GM12878 (cell line): ENCODE measurements around the gene SAMHD1. TPM values are rescaled to one million over a fixed set of nuclear protein-coding genes. Genes with fewer than 3 reads are reported as not detected.

Experiments
- ATAC-seq: fragments of 200-7000 bp; cut with Tn5 transposase; 3 replicates; pipeline ENCODE4 v1.9.1; 2020; ENCODE audit warnings: mild to moderate bottlenecking, moderate library complexity
- BruUV-seq: library from RNA; stranded (reverse); fragments of 400-500 nt; replicated peaks from 2 replicates; lab custom pipeline; 2021; lab: Mats Ljungman, UMichigan
- CTCF ChIA-PET: fragments of 300-600 bp; sonication (Branson Sonifier 250); formaldehyde crosslinking; extraction: SDS; loops from one replicate; lab custom pipeline; 2021; ENCODE audit warnings: inconsistent platforms; lab: Yijun Ruan, JAX
- POLR2A ChIA-PET: fragments of 350-600 bp; formaldehyde crosslinking; extraction: SDS; loops from one replicate; lab custom pipeline; 2021; ENCODE audit warnings: inconsistent platforms; lab: Charles Lee
- RAD21 ChIA-PET: fragments of 300-600 bp; sonication (Branson Sonifier 250); formaldehyde crosslinking; loops from one replicate; lab custom pipeline; 2023; ENCODE audit warnings: antibody characterized with exemption; ENCODE audit not compliant: unreplicated experiment; lab: Charles Lee
- SMC1A ChIA-PET: fragments of 300-600 bp; sonication (Branson Sonifier 250); formaldehyde crosslinking; loops from one replicate; lab custom pipeline; 2023; ENCODE audit not compliant: unreplicated experiment, uncharacterized antibody; lab: Charles Lee
- DNase-seq: peaks from one replicate; pipeline ENCODE4 v3.0.0-alpha.2; 2011; ENCODE audit warnings: low read depth, low spot score
- FAIRE-seq: peaks from 3 replicates; lab custom pipeline; 2011; peaks lifted over from hg19 to GRCh38; lab: Jason Lieb, UNC
- H2AFZ ChIP-seq: 2 replicates; pipeline ENCODE4 v1.6.0; 2011; ENCODE audit warnings: low read depth, low read length, control low read depth; ENCODE audit not compliant: control insufficient read depth
- H3K27ac ChIP-seq: 2 replicates; pipeline ENCODE4 v1.5.1; 2011; ENCODE audit warnings: control low read depth; ENCODE audit not compliant: control insufficient read depth, insufficient read depth
- H3K27me3 ChIP-seq, 2 experiments: replicated peaks in 1 of 2; 2 replicates each; pipeline versions ENCODE4 v1.6.0 to v1.6.1; 2011; ENCODE audit warnings: low read length in 1 of 2; ENCODE audit not compliant: control insufficient read depth in 2 of 2, insufficient read depth in 2 of 2
- H3K36me3 ChIP-seq, 2 experiments: 2 replicates each; pipeline ENCODE4 v1.5.1; 2011; ENCODE audit warnings: low read length in 1 of 2; ENCODE audit not compliant: control insufficient read depth in 2 of 2, insufficient read depth in 2 of 2
- H3K4me1 ChIP-seq: 2 replicates; pipeline ENCODE4 v1.6.1; 2011; ENCODE audit warnings: mild to moderate bottlenecking, low read length, moderate library complexity, mixed read lengths; ENCODE audit not compliant: control insufficient read depth, insufficient read depth
- H3K4me2 ChIP-seq: 2 replicates; pipeline ENCODE4 v1.6.0; 2011; ENCODE audit warnings: control low read depth; ENCODE audit not compliant: control insufficient read depth, insufficient read depth
- H3K4me3 ChIP-seq: fragments of 200-600 bp; sonication (generic); 2 replicates; pipeline ENCODE4 v1.5.1; 2016
- H3K79me2 ChIP-seq: 2 replicates; pipeline ENCODE4 v1.6.0; 2011; ENCODE audit warnings: low read length; ENCODE audit not compliant: control insufficient read depth, insufficient read depth
- H3K9ac ChIP-seq: 2 replicates; pipeline ENCODE4 v1.8.0; 2011; ENCODE audit warnings: low read length, control low read depth, mixed read lengths; ENCODE audit not compliant: control insufficient read depth, insufficient read depth
- H3K9me3 ChIP-seq: replicated peaks from 3 replicates; pipeline ENCODE4 v1.5.1; 2011; ENCODE audit warnings: mild to moderate bottlenecking, low read length; ENCODE audit not compliant: control insufficient read depth, insufficient read depth
- H4K20me1 ChIP-seq: 2 replicates; pipeline ENCODE4 v1.6.0; 2011; ENCODE audit not compliant: control insufficient read depth, insufficient read depth
- BMI1 ChIP-seq: fragments of 450-650 bp; IDR thresholded peaks from 2 replicates; pipeline ENCODE4 v1.6.1; 2016; ENCODE audit warnings: mild to moderate bottlenecking, moderate library complexity, borderline replicate concordance
- CUX1 ChIP-seq: IDR thresholded peaks from 2 replicates; pipeline ENCODE4 v1.6.1; 2012; ENCODE audit warnings: improper control_type of control experiment, low read depth, low read length; ENCODE audit not compliant: insufficient replicate concordance
- EP300 ChIP-seq, 2 experiments: fragments of 150-350 bp in 1 of 2; IDR thresholded peaks; 2 replicates each; pipeline ENCODE4 v1.6.1; 2011 to 2012; ENCODE audit warnings: low read depth in 2 of 2, low read length in 2 of 2, borderline replicate concordance in 1 of 2, improper control_type of control experiment in 1 of 2, inconsistent platforms in 1 of 2; ENCODE audit not compliant: control insufficient read depth in 1 of 2
- JUND ChIP-seq: IDR thresholded peaks from 2 replicates; pipeline ENCODE4 v1.6.1; 2012; ENCODE audit warnings: low read depth, mild to moderate bottlenecking, low read length, improper control_type of control experiment, moderate library complexity
- KLF5 ChIP-seq: fragments of 450-650 bp; IDR thresholded peaks from 2 replicates; pipeline ENCODE4 v1.6.1; 2014; ENCODE audit warnings: mild to moderate bottlenecking; ENCODE audit not compliant: partially characterized antibody
- MEF2A ChIP-seq: IDR thresholded peaks from 2 replicates; pipeline ENCODE4 v1.6.1; 2011; ENCODE audit warnings: low read depth, mild to moderate bottlenecking, low read length, moderate library complexity; ENCODE audit not compliant: insufficient read depth
- RAD51 ChIP-seq: fragments of 450-650 bp; IDR thresholded peaks from 2 replicates; pipeline ENCODE4 v1.6.1; 2016; ENCODE audit warnings: moderate library complexity, mild to moderate bottlenecking, inconsistent platforms
- RFX5 ChIP-seq: IDR thresholded peaks from 2 replicates; pipeline ENCODE4 v1.6.1; 2011; ENCODE audit warnings: low read depth, low read length, improper control_type of control experiment
- TAF1 ChIP-seq: IDR thresholded peaks from 2 replicates; pipeline ENCODE4 v1.6.1; 2011; ENCODE audit warnings: mild to moderate bottlenecking, low read depth, low read length, borderline replicate concordance
- ZNF207 ChIP-seq: fragments of 450-650 bp; IDR thresholded peaks from 2 replicates; pipeline ENCODE4 v1.6.1; 2014; ENCODE audit warnings: antibody characterized with exemption, mild to moderate bottlenecking, borderline replicate concordance
- ZNF274 ChIP-seq: IDR thresholded peaks from one replicate; pipeline ENCODE4 v1.8.0; 2011; ENCODE audit not compliant: insufficient read length, insufficient read depth
- WGBS: methylation state at CpG from one replicate; pipeline ENCODE4 v1.1.6; 2016; ENCODE audit warnings: low lambda C conversion rate; ENCODE audit not compliant: insufficient replicate concordance, insufficient coverage; ENCODE audit errors: missing lambda C conversion rate; 5-methylcytosine and 5-hydroxymethylcytosine counted together
- in situ Hi-C: fragments of 300-500 bp; cut with MboI; formaldehyde crosslinking; loops from 9 replicates; pipeline ENCODE4 v1.14.3; 2018; ENCODE audit warnings: mixed read lengths
- intact Hi-C: fragments of 100-400 bp; cut with micrococcal nuclease; formaldehyde crosslinking; loops from one replicate; pipeline ENCODE4 v1.14.2; 2022; ENCODE audit not compliant: unreplicated experiment
- polyA plus RNA-seq, 11 experiments: library from polyadenylated mRNA; depleted of rRNA in 4 of 11; unstranded in 6 of 11; stranded (reverse) in 5 of 11; fragments of >200 nt; fragmentation: Nextera tagmentation in 4 of 11; fragmentation: Illumina TruSeq in 1 of 11; extraction: Ambion mirVana in 4 of 11; extraction: Trizol in 1 of 11; gene quantifications; 1 replicate in 1 of 11; 2 replicates in 10 of 11; pipeline versions ENCODE4 v1.2.1 to v1.2.3, GENCODE V29; 2011 to 2016; ENCODE audit warnings: inconsistent platforms in 2 of 11, missing spikeins in 2 of 11, low read depth in 1 of 11
- total RNA-seq, 4 experiments: library from RNA; depleted of rRNA in 3 of 4; stranded (reverse); fragments of >200 nt in 3 of 4; fragmentation: Illumina TruSeq in 1 of 4; extraction: Trizol in 1 of 4; gene quantifications; 2 replicates each; pipeline versions ENCODE4 v1.2.1 to v1.2.3, GENCODE V29; 2013 to 2021
- TF ChIP-seq, protein P1 (sequence below): IDR thresholded peaks from 2 replicates; pipeline ENCODE4 v1.6.1; 2012; ENCODE audit warnings: mild to moderate bottlenecking, low read depth, low read length

Gene SAMHD1
- total and polyA plus RNA-seq, 10 of the 15 experiments (the other 5 are each of a cell fraction or from before 2014, with no cell fraction given): 20.5 to 47.9 (median 38.8) TPM

GRCh38 chr20:36880741-36881250 lies 70.7 kb downstream of the SAMHD1 start:
- H2AFZ ChIP-seq: no peak overlapping the region
- H3K27me3 ChIP-seq: no peaks in the 10 kb centered on the region; a peak in 1 of 4 replicates
- no peak overlapping the region for H3K4me2 ChIP-seq
- ChIA-PET RAD21 (interaction anchor here (0.7 kb wide), 1 partner anchor 16 kb away, joined by 3 read pairs; no protein-coding TSS in a partner anchor), SMC1A (interaction anchor here (0.6 kb wide), 1 partner anchor 286 kb away, joined by 3 read pairs; no protein-coding TSS in a partner anchor), CTCF (interaction anchor here (5.1 kb wide), 1 partner anchor 44 kb away, joined by 69 read pairs; no protein-coding TSS in a partner anchor), POLR2A (interaction anchor here (0.8 kb wide), 1 partner anchor 14 kb away, joined by 4 read pairs; no protein-coding TSS in a partner anchor)
- in situ Hi-C loops: no loop called here
- DNase-seq (no peak), FAIRE-seq (no peak), ATAC-seq (no peak)
- BruUV-seq: no TSS peak
- no peak overlapping the region for H3K27ac ChIP-seq
- H3K9me3 ChIP-seq: no peaks in the 10 kb centered on the region
- WGBS: 65% methylated on average over 11 of the region's 11 CpGs
- intact Hi-C loops: no loop called here
- no peaks in the 10 kb centered on the region for H3K36me3 ChIP-seq
- H3K9ac ChIP-seq: no peak overlapping the region
- no peaks in the 10 kb centered on the region for H3K79me2 ChIP-seq
- H3K4me3 ChIP-seq: no peak overlapping the region
- peaks cover 9% of the 10 kb centered on the region for H3K4me1 ChIP-seq
- H4K20me1 ChIP-seq: no peaks in the 10 kb centered on the region
- TF ChIP-seq RAD51: no peak
- no peak for TF ChIP-seq CUX1
- TF ChIP-seq KLF5: no peak
- TF ChIP-seq, protein P1, sequence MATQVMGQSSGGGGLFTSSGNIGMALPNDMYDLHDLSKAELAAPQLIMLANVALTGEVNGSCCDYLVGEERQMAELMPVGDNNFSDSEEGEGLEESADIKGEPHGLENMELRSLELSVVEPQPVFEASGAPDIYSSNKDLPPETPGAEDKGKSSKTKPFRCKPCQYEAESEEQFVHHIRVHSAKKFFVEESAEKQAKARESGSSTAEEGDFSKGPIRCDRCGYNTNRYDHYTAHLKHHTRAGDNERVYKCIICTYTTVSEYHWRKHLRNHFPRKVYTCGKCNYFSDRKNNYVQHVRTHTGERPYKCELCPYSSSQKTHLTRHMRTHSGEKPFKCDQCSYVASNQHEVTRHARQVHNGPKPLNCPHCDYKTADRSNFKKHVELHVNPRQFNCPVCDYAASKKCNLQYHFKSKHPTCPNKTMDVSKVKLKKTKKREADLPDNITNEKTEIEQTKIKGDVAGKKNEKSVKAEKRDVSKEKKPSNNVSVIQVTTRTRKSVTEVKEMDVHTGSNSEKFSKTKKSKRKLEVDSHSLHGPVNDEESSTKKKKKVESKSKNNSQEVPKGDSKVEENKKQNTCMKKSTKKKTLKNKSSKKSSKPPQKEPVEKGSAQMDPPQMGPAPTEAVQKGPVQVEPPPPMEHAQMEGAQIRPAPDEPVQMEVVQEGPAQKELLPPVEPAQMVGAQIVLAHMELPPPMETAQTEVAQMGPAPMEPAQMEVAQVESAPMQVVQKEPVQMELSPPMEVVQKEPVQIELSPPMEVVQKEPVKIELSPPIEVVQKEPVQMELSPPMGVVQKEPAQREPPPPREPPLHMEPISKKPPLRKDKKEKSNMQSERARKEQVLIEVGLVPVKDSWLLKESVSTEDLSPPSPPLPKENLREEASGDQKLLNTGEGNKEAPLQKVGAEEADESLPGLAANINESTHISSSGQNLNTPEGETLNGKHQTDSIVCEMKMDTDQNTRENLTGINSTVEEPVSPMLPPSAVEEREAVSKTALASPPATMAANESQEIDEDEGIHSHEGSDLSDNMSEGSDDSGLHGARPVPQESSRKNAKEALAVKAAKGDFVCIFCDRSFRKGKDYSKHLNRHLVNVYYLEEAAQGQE: no peak
- TF ChIP-seq ZNF274: no peak
- no peak for TF ChIP-seq JUND
- no peak for TF ChIP-seq TAF1
- TF ChIP-seq MEF2A: no peak
- TF ChIP-seq BMI1: no peak
- TF ChIP-seq ZNF207: no peak
- TF ChIP-seq EP300 (IDR thresholded peaks at IDR 0.05; ENCODE audit: borderline replicate concordance in 1 of 2, control insufficient read depth in 1 of 2, low read depth in 2 of 2, low read length in 2 of 2): no peak
- TF ChIP-seq RFX5: no peak
